OCI-LY1 (cell line): ENCODE results near the gene RARA.

ENCODE experiments used
- H2AFZ ChIP-seq: fragments of 200-600 bp; sonication (generic), shearing (Covaris generic); 2 replicates; pipeline ENCODE4 v1.6.0; 2014; ENCODE audit warnings: antibody characterized with exemption, mild to moderate bottlenecking, low read length
- H3F3A ChIP-seq: fragments of 200-600 bp; sonication (generic), shearing (Covaris generic); 2 replicates; pipeline ENCODE4 v1.6.0; 2014; ENCODE audit warnings: mild to moderate bottlenecking, antibody characterized with exemption, low read length, moderate library complexity; ENCODE audit not compliant: insufficient read depth
- H3K27ac ChIP-seq: fragments of 200-600 bp; sonication (generic); 2 replicates; pipeline ENCODE4 v1.5.1; 2014; ENCODE audit warnings: low read length, mixed run types, mild to moderate bottlenecking, low read depth; ENCODE audit not compliant: poor library complexity, severe bottlenecking
- H3K27me3 ChIP-seq: fragments of 200-600 bp; sonication (generic); 2 replicates; pipeline ENCODE4 v1.6.0; 2014; ENCODE audit warnings: antibody characterized with exemption, mild to moderate bottlenecking, low read length, moderate library complexity; ENCODE audit not compliant: insufficient read depth
- H3K36me3 ChIP-seq: fragments of 200-600 bp; sonication (generic); 2 replicates; pipeline ENCODE4 v1.6.1; 2014; ENCODE audit warnings: mild to moderate bottlenecking, antibody characterized with exemption, low read length, moderate library complexity, mixed read lengths; ENCODE audit not compliant: insufficient read depth
- H3K4me1 ChIP-seq: fragments of 200-600 bp; sonication (generic); 2 replicates; pipeline ENCODE4 v1.5.1; 2014; ENCODE audit warnings: mild to moderate bottlenecking, low read length, moderate library complexity; ENCODE audit not compliant: insufficient read depth, severe bottlenecking
- H3K4me2 ChIP-seq: fragments of 200-600 bp; sonication (generic), shearing (Covaris generic); 2 replicates; pipeline ENCODE4 v1.6.1; 2014; ENCODE audit warnings: low read length
- H3K4me3 ChIP-seq: fragments of 200-600 bp; sonication (generic); 2 replicates; pipeline ENCODE4 v1.5.1; 2014; ENCODE audit warnings: low read length, low read depth, mild to moderate bottlenecking, mixed read lengths; ENCODE audit not compliant: poor library complexity, severe bottlenecking
- H3K79me2 ChIP-seq: fragments of 200-600 bp; shearing (Covaris generic); 2 replicates; pipeline ENCODE4 v1.6.1; 2016; ENCODE audit warnings: mixed run types, low read length, mixed read lengths; ENCODE audit not compliant: insufficient read depth
- H3K9ac ChIP-seq: fragments of 200-600 bp; sonication (generic), shearing (Covaris generic); 2 replicates; pipeline ENCODE4 v1.6.1; 2014; ENCODE audit warnings: mild to moderate bottlenecking, low read length, mixed read lengths
- H3K9me2 ChIP-seq: fragments of 200-600 bp; sonication (generic), shearing (Covaris generic); 2 replicates; pipeline ENCODE4 v1.6.1; 2014; ENCODE audit warnings: low read depth, mild to moderate bottlenecking, low read length, mixed read lengths
- H3K9me3 ChIP-seq: fragments of 200-600 bp; shearing (Covaris generic); 2 replicates; pipeline ENCODE4 v1.6.1; 2014; ENCODE audit warnings: low read length, mixed read lengths
- H4K20me1 ChIP-seq: fragments of 200-600 bp; sonication (generic), shearing (Covaris generic); 2 replicates; pipeline ENCODE4 v1.6.0; 2016; ENCODE audit warnings: mild to moderate bottlenecking, low read length; ENCODE audit not compliant: insufficient read depth
- EZH2 ChIP-seq: fragments of 200-600 bp; sonication (generic), shearing (Covaris generic); IDR thresholded peaks from 2 replicates; pipeline ENCODE4 v1.8.0; 2017; ENCODE audit warnings: borderline replicate concordance, mixed run types, mild to moderate bottlenecking, antibody characterized with exemption, low read length, moderate library complexity, mixed read lengths
- TF ChIP-seq, protein P1 (sequence below): fragments of 200-600 bp; sonication (generic), shearing (Covaris generic); IDR thresholded peaks from 2 replicates; pipeline ENCODE4 v1.5.1; 2017; ENCODE audit warnings: mild to moderate bottlenecking, antibody characterized with exemption, low read length, moderate library complexity, mixed read lengths

RARA gene

DNA sequence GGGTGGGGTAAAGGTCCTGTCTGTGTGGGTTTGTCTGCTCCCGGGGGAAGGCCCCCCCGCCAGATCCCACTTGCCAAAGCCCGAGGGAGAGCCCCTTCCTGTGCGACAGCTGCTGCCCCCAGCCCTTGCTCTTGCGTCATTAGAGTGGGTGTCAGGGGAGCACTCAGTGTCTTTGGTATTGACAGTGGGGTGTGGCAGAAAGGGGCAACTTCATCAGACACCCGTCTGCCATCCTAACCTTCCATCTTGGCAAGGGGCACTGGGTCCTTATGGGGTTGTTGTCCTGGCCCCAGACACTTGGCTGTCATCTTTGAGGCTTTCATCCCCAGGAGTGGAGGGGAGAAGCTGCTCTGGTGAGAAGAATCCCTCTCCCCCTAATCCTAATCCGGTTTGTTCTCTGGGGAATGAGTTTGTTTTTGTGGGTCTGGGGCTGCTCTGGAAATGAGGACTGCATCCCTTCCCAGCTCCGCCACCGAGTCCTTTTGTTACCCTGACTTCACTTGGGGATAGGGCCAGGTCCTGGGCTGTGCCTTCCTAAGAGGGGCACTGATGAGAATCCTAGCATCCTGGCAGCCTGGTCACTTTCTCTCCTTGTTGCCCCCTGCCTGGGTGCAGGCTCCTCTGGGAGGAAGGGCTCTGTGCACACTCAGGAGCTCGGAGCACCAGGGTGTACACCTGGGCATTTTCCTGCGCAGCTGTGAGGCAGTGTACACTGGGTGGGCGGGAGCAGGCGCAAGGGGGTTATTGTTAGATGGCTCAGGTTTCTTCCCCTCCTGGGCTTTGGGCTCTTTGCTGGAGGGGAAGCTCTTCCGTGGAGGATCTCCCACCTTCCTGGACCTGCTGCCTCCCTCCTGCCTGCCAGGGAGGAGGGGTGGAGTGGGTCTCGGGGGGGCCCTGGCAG, 34.5 kb downstream of the RARA start:
- peaks cover 5% of the 10 kb centered on the region; the same call in 1 of the 2 replicates for H3K27me3 ChIP-seq
- TF ChIP-seq EZH2: no peak
- TF ChIP-seq, protein P1, sequence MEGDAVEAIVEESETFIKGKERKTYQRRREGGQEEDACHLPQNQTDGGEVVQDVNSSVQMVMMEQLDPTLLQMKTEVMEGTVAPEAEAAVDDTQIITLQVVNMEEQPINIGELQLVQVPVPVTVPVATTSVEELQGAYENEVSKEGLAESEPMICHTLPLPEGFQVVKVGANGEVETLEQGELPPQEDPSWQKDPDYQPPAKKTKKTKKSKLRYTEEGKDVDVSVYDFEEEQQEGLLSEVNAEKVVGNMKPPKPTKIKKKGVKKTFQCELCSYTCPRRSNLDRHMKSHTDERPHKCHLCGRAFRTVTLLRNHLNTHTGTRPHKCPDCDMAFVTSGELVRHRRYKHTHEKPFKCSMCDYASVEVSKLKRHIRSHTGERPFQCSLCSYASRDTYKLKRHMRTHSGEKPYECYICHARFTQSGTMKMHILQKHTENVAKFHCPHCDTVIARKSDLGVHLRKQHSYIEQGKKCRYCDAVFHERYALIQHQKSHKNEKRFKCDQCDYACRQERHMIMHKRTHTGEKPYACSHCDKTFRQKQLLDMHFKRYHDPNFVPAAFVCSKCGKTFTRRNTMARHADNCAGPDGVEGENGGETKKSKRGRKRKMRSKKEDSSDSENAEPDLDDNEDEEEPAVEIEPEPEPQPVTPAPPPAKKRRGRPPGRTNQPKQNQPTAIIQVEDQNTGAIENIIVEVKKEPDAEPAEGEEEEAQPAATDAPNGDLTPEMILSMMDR: no peak
- H2AFZ ChIP-seq: no peak overlapping the region
- no peaks in the 10 kb centered on the region for H3K9me3 ChIP-seq
- no peaks in the 10 kb centered on the region for H3K79me2 ChIP-seq
- H4K20me1 ChIP-seq: no peaks in the 10 kb centered on the region
- H3K36me3 ChIP-seq: no peaks in the 10 kb centered on the region
- H3F3A ChIP-seq: 0 out of 2 replicates have a peak, but pooled peaks cover 3% of the 10 kb centered on the region
- no peak overlapping the region for H3K4me3 ChIP-seq
- H3K4me1 ChIP-seq: peaks cover 22% of the 10 kb centered on the region
- no peak overlapping the region for H3K4me2 ChIP-seq
- H3K9ac ChIP-seq: no peak overlapping the region
- H3K27ac ChIP-seq: no peak overlapping the region
- no peaks in the 10 kb centered on the region for H3K9me2 ChIP-seq

DNA sequence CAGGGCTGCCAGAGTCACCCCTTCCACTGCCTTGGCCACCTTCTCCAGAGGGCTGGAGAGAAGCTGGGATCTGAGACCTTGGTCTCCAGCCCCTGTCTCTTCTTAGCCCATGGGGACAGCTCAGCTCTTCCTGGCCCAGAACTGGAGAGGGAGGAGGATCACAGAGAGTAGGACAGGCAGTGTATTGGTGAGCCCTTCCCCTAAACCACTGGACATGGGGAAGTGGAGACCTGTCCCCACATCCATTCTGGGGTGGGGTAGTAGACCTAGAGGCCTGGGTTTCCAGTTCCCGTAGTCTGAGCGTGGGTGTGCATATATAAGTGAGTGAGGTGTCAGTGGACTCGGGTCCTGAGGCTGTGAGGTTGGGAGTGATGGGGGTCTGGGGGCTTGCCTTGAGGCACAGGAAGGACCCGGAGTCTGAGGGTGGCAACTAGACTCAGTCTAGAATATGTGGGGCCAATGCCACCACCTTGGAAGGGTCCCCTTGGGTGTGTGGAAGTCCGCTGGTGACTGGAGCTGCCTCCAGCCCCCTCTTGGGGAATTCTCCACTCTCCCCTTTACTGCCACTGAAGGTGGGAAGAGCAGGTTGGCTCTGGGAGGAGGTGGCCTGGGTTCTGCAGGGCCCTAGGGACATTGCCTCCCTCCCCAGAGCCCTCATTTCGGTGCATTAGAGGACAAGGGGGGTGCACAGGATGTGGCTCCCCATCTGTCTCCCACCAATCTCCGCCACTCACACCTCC, 35.6 kb downstream of the RARA start:
- H3K9me2 ChIP-seq: no peaks in the 10 kb centered on the region
- no peaks in the 10 kb centered on the region for H3K9me3 ChIP-seq
- H3K9ac ChIP-seq: no peak overlapping the region
- H3K36me3 ChIP-seq: no peaks in the 10 kb centered on the region
- H2AFZ ChIP-seq: no peak overlapping the region
- H4K20me1 ChIP-seq: no peaks in the 10 kb centered on the region
- H3K79me2 ChIP-seq: no peaks in the 10 kb centered on the region
- peaks cover 5% of the 10 kb centered on the region; the same call in 1 of the 2 replicates for H3K27me3 ChIP-seq
- H3F3A ChIP-seq: 0 out of 2 replicates have a peak, but pooled peaks cover 3% of the 10 kb centered on the region
- H3K27ac ChIP-seq: no peak overlapping the region
- H3K4me2 ChIP-seq: no peak overlapping the region; the same call in 1 of the 2 replicates
- no peak for TF ChIP-seq EZH2
- TF ChIP-seq, protein P1: no peak
- H3K4me1 ChIP-seq: peaks cover 22% of the 10 kb centered on the region
- no peak overlapping the region for H3K4me3 ChIP-seq

DNA sequence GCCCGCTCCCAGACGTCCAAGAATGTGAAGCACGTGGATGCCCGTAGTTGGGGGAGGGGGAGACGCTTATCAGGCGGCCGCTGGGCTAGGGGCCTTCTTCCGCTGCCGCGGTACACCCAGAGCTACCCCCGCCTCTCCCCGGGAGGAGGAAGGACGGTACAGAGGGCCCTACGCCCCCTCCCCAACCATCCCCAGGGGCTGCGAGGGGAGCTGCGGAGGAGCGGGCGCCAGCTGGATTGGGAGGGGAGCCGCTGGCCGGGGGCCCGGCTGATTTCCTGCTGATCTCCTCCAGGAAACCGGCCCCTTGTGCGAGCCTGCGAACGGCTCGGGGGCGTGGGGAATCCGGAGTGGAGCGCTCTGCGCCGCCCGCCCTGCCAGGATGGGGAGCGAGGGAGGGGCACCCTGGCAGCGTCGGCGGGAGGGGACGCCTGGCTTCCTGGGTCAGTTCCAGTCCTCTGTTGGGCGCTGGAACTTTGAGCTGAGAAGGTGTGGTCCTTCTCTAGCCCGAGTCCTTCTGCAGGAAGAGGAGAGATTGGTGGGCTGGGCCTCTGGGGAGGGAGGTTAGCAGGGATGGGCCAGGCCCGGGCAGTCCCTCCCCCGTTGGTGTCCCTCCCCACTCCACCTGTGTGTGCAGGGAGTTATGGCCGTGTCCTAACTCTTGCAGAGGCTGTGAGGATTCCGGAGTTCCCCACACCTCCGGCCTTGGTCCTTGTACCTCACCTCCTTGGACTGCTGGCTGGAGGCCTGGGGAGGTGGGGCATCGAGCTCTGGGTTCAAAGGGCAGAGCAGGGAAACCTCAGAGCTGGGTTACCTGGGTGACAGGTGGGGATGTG, 36.4 kb downstream of the RARA start:
- Histone ChIP-seq H4K20me1 (no peaks in the 10 kb centered on the region), H3K79me2 (no peaks in the 10 kb centered on the region), H2AFZ (no peak overlapping the region), H3K9ac (no peak overlapping the region), H3K4me2 (no peak overlapping the region; the same call in 1 of the 2 replicates), H3F3A (0 out of 2 replicates have a peak, but pooled peaks cover 3% of the 10 kb centered on the region), H3K4me3 (no peak overlapping the region), H3K36me3 (no peaks in the 10 kb centered on the region), H3K27ac (no peak overlapping the region), H3K27me3 (peaks cover 5% of the 10 kb centered on the region; the same call in 1 of the 2 replicates), H3K9me3 (no peaks in the 10 kb centered on the region), H3K4me1 (peaks cover 22% of the 10 kb centered on the region), H3K9me2 (no peaks in the 10 kb centered on the region)
- TF ChIP-seq EZH2: no peak
- TF ChIP-seq, protein P1: no peak
